Esophagus squamous epithelium (tissue), 4 donors: ENCODE data around the gene FLNB.

Experiments
- POLR2A ChIP-seq, 4 donors: fragments of 450-650 bp; IDR thresholded peaks; one replicate each; pipeline ENCODE4 v1.6.1; 2017; ENCODE audit warnings: antibody characterized with exemption in 4 of 4, mild to moderate bottlenecking in 4 of 4, moderate library complexity in 3 of 4
- TF ChIP-seq, protein P1 (sequence below), 6 experiments: fragments of 450-650 bp in 4 of 6; fragments of 200-600 bp in 2 of 6; sonication (generic) in 2 of 6; IDR thresholded peaks; one replicate each; pipeline ENCODE4 v1.5.1; 2016 to 2019; ENCODE audit warnings: antibody characterized with exemption in 6 of 6, mild to moderate bottlenecking in 4 of 6, moderate library complexity in 4 of 6

DNA sequence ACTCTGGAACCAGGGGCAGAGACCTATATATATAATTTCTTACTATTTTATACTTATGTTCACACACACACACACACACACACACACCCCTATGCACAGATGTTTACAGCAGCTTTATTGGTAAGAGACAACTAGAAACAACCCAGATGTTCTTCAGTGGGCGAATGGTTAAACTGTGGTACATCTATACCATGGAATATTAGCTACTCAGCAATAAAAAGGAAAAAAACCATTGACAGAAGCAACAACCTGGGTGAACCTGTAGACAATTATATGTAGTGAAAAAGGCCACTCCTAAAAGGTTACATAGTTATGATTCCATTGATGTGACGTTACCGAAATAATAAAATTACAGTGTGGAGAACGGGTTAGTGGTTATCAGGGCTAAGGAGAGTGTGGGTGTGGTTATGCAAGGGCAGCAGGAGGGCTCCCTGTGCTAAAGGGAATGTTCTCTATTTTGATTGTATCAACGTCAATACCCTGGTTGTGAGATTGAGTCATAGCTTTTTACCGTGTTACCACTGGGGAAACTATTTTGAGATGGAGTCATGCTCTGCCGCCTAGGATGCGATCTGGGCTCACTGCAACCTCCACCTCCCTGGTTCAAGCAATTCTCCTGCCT is 85.5 kb downstream of the FLNB start:
- TF ChIP-seq, protein P1, sequence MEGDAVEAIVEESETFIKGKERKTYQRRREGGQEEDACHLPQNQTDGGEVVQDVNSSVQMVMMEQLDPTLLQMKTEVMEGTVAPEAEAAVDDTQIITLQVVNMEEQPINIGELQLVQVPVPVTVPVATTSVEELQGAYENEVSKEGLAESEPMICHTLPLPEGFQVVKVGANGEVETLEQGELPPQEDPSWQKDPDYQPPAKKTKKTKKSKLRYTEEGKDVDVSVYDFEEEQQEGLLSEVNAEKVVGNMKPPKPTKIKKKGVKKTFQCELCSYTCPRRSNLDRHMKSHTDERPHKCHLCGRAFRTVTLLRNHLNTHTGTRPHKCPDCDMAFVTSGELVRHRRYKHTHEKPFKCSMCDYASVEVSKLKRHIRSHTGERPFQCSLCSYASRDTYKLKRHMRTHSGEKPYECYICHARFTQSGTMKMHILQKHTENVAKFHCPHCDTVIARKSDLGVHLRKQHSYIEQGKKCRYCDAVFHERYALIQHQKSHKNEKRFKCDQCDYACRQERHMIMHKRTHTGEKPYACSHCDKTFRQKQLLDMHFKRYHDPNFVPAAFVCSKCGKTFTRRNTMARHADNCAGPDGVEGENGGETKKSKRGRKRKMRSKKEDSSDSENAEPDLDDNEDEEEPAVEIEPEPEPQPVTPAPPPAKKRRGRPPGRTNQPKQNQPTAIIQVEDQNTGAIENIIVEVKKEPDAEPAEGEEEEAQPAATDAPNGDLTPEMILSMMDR (IDR thresholded peaks at IDR 0.05) = no peak
- no peak for TF ChIP-seq POLR2A (IDR thresholded peaks at IDR 0.05)
